Muscle of back (tissue), 11 donors: ENCODE measurements around the gene EIF2D. TPM values are rescaled to one million over a fixed set of nuclear protein-coding genes. Genes with fewer than 3 reads are reported as not detected.
A peak's percentile ranks its signal among the peaks of the same experiment; 100 is the strongest.
"Not testable (repeated sequence)": the region's sequence is repeated elsewhere in the genome, so short reads cannot be mapped to it uniquely, and the experiment has no call there.

Source experiments
- DNase-seq, 3 donors: peaks; one replicate each; pipeline versions ENCODE4 v3.0.0 to v3.0.0-alpha.2; 2013
- polyA plus RNA-seq, 10 donors: library from polyadenylated mRNA; unstranded; fragments of 120-200 nt; gene quantifications; one replicate each; pipeline ENCODE4 v1.2.1, GENCODE V29; 2013; ENCODE audit not compliant: insufficient read length in 10 of 10

EIF2D gene
- polyA plus RNA-seq, 10 donors = 34.6 to 51.5 (median 39.1) TPM

- DNase-seq = no peak
Measured at GRCh38 chr1:206637605-206638004, 25.3 kb upstream of the EIF2D start.

DNA sequence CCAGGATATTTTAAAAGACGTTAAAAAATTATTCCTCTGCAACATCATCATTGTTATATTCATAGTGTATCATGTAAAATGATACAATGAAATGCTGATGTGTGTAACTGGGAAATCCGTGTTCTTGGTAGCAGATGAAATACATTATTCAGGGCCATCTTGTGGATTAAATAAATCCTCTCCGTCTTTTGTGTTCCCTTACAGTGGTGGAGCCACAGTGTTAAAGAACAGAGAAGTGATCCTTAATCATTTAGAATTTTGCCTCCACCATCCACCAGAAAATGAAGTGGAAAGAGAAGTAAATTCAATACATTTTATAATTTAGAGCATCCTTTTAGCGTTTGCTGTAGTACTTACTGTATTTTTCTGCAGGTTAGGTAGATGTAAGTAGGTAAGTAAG, 24.4 kb upstream of the EIF2D start:
- DNase-seq = no peak

- DNase-seq = no peak
Measured at GRCh38 chr1:206635978-206636345, 23.7 kb upstream of the EIF2D start.

- DNase-seq = peak; percentile 89 to 96 (median 93)
Measured at GRCh38 chr1:206635080-206635977, 23.1 kb upstream of the EIF2D start, which contains the start of gene DYRK3. TSS of gene DYRK3 (plus strand) at chr1:206635536. CDS start at chr1:206635704, 168 bp downstream.

DNA sequence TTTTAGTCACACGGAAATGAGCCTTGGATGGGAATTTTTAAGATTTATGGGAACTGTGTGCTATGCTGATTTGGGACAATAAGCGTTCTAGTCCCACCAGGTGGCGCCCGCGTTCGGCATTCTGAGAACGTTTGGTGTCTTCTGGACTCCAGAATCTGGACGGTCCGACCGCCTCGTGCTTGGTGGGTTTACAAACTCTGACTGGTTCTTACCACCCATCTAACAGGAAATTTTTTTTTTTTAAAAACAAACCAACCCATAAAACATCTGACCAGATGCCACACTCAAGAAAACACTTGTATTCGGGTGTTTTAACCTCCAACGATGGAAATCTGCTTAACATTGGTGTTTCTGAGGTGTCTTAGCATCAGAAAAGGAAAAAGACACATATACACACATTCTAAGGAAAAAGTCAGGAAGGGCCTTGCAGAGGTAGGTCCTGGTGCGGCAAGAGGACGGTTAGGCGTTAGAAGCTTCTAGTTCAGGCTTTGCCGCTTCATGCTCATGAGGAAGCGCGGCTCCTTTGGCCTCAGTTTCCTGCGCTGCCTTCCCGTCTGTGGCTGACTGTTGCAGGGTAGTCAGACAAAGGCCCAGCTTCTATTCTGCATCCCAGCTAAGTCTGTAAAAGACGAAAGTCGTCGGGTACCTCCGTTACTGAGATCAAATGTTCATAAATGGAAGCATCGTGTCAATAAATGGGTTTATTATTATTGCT, 22.3 kb upstream of the EIF2D start:
- peak; percentile 89 to 95 (median 93) for DNase-seq

DNA sequence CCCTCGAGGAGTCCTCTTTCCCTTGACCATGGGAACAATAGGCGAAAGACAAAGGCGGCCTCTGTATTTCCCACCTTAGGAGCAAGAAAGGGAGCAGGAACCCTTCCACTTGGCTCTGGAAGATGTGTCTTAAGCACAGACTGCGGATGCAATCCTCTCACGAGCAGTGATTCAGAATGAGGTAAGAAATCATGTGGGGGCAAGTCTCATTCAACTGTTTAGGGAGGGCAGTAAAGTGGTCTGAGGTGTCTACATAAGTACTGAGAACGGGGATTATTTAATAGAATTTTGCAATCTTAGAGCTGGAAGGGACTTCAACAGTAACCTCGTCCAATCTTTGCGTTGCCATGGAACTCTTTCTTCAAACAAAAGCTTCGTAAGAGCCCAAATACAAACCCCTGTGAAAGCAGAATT, 21.4 kb upstream of the EIF2D start:
- peak in 2 of 3 donors; percentile 64 to 81 for DNase-seq

DNA sequence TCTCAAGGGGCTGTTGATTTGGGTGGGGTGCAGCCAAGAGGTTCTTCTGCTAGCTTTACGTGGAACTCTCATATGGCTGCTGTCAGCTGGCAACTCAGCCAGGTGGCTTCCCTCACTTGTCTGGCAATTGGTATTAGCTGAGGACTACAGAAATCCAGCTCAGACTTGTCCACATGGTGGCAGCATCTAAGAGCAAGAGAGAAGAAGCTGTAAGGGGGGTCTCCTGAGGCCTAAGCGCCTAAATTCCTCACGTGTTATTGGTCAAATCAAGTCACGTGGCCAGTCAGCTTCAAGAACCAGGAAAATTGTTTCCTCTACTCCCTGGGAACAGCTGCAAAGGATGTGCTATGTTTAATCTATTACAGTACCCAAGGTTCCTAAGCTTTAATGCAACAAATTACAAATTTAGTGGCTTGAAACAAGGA, 18.8 kb upstream of the EIF2D start:
- peak; percentile 80 to 89 (median 81) for DNase-seq

DNA sequence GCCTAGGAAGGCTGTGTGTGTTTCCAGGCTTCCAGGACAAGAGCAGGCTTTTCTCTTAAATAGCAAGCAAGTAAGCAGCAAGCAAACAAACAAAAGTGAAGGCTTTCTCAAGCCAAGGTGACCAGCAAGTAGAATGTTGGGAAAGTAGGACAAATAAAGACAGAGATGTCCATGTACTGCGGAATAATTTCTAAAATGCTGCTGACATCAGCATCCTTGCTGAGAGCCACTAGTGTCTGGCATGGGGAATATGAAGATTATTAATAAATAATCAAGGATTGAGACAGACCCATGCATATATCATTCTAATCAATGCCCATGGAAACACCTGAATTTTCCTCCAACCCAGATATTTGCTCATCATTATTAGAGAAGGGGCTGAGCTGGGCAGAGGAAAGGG, 16.7 kb upstream of the EIF2D start:
- no peak for DNase-seq

- not testable (repeated sequence) for DNase-seq
Measured at GRCh38 chr1:206626396-206626795, 14.1 kb upstream of the EIF2D start.

DNA sequence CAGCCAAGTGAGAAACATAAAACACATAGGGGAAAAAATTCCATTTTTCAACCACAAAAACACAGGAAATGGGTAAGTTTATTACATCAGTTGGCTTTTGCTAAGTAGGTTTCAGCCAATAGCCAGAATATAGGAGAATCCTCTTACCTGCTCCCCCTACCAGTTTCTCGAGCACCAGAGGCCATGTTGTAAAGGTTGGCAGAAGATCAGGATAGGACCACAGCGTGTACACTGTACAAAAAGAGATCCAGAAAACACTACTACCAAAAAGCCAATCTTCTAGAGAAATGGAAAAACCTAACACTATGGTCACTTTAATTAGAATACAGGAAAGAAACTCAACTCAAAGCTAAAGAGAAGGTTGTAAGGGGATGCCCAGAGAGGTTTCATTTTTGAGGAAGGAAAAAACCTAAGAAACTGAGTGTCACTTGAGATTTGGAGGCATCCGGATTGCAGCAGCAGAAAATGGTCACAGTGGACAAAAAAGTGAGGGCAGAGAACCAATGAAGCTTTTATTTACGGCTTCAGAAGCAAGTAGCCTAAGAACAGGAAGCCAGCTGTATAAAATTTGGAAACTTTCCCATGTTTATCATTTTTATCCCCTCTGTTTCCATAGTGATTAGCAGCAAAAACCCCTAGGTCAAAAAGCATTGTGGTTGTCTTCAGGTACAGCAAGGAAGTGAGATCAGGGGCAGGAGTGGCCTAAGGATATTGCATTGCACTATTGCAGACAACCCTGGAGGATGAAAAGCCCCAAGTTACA, 2.9 kb downstream of the EIF2D start:
- no peak for DNase-seq

- no peak for DNase-seq
Measured at GRCh38 chr1:206608108-206608698, 4.1 kb downstream of the EIF2D start.

DNA sequence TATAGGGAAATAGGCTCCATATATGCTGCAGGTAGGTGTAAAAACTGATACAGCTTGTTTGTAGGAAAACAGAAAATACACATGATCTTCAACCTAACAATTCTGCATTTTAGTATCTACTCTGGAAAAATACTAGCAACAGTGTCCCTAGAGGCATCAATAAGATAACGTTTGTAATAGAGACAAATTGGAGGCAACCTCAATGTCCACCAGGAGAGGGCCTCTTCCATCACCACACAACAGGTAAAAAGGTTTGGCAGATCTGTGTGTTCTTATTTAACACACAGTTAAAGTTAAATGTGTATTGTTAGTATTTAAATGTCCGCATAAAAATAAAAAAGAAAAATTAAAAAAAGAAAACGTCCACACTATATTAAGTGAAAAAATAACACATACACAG, 5.4 kb downstream of the EIF2D start:
- no peak for DNase-seq

DNA sequence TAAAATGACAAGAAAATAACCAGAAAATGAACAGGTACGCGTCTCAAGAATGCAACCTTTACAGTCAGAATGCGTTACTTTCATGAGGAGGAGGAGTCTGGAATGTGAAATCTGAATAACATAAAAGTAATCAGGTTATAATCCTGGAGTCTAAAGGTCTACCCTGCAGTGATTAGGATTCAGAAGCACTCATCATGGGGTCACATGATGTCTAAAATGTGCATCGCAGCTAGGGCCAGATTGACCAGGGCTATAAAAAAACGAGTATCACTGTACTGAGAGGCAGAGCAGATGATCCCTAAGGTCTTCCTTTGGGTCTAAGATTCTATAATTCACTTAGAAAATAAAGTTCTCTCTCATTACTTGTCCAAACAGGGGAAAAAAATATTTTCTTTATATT, 7.4 kb downstream of the EIF2D start:
- no peak for DNase-seq

- no peak for DNase-seq
Measured at GRCh38 chr1:206600527-206600926, 11.7 kb downstream of the EIF2D start.

DNA sequence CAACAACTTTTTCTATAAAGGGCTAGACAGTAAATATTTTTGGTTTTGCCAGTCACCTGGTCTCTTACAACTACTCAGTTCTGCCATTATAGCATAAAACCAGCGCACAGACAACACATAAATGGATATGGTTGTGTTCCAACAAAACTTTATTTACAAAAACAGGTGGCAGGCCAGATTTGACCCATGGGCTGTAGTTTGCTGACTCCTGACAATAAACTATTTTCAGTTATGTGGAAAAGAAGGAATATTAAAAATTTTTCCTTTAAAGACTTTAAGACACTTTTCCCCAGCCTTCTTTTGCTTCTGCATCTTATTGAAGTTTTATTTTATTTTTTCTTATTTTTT, 16.0 kb downstream of the EIF2D start:
- no peak for DNase-seq

DNA sequence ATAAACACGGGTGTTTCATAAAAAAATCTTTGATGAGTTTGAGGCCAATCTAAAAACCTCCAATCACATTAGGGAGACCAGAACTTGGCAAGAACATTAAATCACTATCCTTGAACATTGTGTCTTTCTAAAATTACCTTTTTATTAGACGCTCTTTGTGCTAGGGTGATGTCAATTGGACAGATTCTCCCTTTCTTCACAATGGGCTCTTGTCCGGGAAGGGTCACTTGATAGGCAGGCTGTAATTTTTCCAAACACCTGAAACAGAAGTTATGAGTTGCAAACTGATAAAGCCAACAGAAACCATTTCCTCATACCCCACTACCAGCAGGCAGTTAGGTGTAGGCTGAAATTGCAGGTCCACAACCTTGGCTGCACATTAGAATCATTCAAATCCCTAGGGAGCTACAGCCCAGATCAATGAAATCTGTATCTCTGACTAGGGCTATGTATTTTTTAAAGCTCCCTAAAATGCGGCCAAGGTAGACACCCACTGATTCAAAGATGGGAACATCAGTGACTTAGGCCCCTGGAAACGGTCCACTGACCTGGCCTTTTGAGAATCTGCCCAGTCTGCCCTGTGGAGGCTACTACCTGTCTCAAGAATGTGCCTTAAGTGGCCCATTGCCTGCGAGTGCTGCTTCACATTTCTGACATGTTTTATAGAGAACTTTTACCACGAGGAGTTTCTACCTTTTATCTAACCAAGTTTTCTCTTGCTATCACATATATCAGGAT, 16.5 kb downstream of the EIF2D start:
- no peak for DNase-seq

DNA sequence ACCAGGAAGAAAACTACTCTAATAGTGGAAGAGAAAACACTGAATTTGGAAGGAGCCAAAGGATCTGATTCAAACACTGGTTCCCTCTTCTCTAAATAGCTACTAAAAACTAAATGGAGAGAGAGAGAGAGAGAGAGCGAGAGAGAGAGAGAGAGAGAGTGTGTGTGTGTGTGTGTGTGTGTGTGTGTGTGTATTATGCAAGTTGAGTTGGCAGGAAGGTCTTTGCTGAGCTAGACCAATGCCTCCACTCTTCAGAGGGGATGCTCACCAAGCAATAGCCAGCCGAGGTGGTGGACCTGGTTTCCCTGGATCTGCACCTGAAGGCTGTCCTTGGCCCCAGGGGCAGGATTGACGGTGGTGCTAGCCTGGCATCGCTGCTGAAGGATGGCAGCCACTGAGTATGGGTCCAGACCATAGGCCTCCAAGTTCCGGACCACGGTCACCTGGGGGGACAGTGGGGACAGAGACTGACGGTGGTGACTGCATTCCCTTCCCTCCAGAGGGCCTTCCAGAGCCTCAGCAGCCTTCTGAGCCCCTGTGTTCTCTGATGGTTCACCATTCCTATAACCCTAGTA, 18.8 kb downstream of the EIF2D start:
- DNase-seq = no peak

- no peak for DNase-seq
Measured at GRCh38 chr1:206591696-206592095, 20.6 kb downstream of the EIF2D start.

DNA sequence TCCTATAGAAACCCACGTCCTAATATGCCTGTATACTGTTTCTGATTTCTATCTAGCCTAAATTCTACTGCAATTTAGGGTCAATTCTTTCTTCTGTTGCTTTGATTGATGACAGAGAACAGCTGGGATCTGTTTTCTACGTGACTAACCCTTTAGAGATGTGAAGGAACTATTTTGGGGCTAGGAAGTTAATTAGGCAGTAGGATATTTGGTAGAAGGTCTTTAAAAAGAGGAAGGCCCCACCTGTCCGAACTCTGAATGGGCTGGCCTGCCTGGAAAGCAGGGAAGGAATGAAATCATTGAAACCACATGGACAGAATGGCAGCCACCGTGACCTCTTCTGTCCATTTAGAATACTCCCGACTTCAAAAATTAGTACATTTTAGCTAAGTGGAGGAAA, 21.0 kb downstream of the EIF2D start:
- DNase-seq = no peak

GRCh38 chr1:206590025-206590758, 22.1 kb downstream of the EIF2D start:
- no peak for DNase-seq
